ENCODE results near the gene IER3.
A peak's percentile ranks its signal among the peaks of the same experiment; 100 is the strongest.

The IER3 gene

DNA sequence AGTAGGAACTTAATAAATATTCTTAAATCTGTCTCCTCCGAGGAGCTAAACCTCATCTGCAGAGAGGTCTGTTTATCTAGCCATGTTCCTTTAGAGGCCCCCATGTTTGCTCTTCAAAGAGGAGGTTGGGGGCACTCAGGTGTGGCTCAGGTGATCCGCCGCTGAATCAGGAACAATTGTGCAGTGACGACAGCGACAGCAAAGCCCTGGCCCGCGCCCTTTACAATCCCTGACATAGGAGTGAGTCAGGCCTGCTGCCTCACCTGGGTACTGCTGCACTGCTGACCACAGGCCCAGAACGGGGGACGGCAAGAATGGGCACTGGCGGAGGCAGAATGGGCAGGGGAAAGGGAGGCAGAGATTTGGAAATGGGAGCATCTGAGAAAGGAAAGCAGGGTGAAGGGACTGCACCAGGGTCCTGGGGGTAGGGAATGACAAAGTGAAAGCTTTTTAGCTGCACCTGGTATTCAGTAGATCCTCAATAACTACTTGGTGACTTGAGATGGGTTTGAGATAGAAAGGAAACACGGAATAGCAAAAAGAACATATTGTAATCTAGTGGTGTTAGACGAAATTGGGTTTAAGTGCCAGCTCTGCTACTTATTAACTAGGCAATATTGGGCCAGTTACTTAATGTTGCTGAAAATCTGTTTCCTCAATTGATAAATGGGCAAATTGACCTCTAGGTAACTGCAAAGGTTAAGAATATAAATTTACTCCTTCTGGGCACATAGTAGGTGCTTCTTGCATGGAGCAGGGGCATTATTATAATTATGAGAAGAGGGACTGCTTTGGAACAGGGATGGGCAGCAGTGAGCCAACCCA, 5.4 kb upstream of the IER3 start:
- FAIRE-seq, result no peak
- DNase-seq (ENCODE audit: low spot score), result no peak

DNA sequence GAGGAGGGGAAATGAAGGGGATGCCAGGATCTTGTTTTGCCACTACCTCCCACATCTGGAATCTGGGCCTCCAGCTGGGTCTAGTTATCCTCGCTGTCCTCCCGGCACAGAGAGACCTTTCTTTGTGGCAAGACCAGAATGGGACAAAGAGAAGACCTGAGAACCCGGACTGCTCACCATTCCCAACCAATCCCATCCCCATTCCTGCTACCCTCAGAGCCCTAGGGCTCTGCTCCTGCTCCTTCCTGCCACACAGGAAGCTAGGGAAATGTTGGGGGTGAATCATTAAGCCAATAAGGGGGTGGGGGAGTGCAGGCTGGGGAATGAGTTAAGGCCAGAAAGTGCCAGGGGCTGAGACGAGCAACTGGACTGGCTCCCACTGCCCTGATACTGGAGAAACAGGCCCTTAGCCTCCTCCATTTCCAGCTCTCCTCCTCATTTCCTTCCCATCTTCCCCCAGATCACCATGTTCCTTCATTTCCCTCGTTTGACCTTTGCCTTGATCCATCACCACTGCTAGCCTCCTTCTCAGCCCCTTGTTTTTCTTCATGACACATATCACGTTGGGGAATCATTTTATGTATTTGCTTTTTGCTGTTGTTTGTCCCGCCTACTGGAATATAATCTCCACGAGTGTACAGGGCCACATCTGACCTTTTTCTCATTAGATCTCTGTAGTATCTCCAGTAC, 4.6 kb upstream of the IER3 start:
- FAIRE-seq (no peak), DNase-seq (ENCODE audit: low spot score) (no peak)

- DNase-seq (ENCODE audit: low spot score) (no peak), FAIRE-seq (no peak)
These were observed 3.8 kb upstream of the IER3 start for GRCh38 chr6:30747902-30748769.

- FAIRE-seq (no peak), DNase-seq (ENCODE audit: low spot score) (no peak)
These were observed 2.9 kb upstream of the IER3 start for GRCh38 chr6:30747300-30747687.

GRCh38 chr6:30743099-30744053, 971 bp downstream of the IER3 start:
- no peak for DNase-seq (ENCODE audit: low spot score)
- no peak for FAIRE-seq

DNA sequence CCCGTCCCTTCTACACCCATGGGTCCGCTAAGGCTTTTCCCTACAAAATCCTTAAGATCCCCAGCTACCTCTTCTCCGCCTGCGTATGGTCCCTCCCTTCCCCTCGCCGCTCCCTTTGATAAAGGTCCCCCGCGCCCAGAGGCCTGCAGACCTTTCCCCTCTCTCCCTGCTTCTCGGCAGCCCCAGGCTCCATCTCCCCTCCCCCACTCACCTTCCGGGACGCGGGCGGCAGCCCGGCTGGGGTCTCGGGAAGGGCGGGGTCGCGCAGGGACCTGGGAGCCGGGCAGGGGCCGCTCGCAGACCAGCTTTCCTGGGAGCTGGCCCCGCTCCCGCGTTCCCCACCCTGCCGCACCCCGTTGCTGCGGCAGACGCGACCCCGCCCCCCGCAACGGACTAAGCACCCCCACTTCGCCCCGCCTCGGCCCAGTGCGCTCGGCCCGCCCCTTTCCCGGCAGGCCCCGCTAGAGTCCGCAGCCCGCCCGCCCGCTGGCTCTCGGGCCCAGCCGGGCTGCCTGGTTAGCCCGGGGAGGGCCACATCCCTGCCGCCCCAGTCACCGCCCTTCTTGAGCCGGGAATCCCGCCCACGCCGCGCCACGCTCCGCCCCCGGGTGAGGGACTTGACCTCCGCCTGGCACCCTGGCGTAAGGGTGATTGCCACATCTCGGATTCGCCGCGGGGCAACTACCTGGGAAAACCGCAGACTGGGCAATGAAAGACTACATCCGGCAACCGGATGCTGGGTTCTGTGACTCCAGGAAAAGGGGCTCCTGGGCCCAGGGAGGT, 1.8 kb downstream of the IER3 start, which contains the start of gene FLOT1:
TSS of gene FLOT1 (minus strand) at position 372 of the 783 bp plus-strand sequence. CDS start 498 bp downstream, outside the sequence.
- peak; percentile 17 for FAIRE-seq
- peak; percentile 94 for DNase-seq (ENCODE audit: low spot score)

DNA sequence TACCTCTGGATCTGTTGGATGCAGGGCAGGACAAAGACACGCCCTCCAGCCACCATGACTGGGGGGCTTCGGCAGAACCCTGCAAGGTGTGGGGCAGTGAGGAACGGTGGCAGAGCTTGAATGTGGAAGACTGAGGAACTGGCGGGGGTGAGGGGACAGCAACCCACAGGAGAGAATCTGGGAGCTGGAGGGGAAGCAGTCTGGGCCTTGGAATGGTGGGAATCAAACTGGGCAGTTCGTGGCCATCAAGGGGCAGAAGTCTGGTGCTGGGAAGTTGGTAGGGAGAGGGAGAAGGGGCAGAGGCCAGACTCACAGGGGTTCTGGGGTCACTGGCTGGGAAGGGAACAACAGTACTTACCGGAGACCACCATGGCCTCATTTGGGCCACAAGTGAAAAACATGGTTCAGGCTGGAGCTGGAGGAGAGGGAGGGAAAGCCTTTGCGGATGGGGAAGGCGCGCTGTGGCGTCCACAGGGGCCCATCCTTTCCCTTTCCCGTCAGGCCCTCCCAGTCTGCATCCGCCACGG, 2.5 kb downstream of the IER3 start:
- FAIRE-seq (no peak), DNase-seq (ENCODE audit: low spot score) (no peak)

DNA sequence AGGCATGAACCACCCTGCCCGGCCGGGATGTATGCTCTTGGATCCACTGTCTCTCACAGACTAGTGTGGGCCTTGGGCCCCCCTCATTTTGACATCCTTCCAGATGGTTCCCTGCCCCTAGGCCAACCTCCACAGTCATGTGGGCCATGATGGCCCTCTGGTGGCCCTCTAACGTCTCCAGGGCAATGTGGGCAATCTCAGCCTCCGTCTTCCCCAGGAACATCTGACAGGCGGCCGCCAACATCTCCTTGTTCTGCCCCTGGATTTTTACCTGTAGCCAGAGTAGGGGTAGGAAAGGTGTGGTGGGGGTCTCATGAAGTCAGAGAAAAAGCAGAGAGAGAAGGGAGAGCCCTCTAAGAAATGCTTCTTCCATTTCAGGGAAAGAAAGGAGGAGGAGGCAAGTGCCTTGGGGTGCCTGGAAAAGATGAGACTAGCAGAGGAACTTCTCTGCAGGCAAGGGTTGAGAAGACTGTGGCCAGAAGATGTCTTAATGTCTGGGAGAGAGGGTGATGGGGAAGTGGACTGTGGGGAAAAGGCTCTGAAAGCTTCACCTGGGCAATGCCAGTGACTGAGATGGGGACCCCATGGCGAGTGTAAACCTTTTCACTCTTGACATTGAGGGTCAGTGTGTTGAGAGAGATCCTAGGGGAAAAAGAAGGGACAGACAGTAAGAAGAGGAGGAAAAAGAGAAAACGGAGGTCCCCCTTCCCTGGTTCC, 3.1 kb downstream of the IER3 start:
- FAIRE-seq (no peak), DNase-seq (ENCODE audit: low spot score) (no peak)

GRCh38 chr6:30740540-30740870, 3.8 kb downstream of the IER3 start:
- FAIRE-seq (no peak), DNase-seq (ENCODE audit: low spot score) (no peak)

DNA sequence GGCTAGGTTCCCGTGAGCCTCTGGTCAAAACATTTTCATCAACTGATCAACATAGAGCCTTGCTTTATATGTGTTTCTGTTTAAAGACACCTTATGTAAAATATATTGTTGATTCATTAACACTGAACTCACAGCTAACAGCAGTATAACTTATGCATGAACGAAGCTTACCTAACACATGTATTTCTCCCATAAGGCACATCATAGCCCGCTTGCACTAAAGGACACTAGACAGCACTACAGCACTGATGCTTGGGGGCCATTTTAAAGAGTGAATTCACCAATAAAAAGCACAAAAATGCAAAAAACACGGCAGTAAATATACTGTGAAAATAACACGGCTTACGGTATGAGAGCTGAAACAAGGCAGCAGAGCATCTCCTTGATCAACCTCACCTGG, 5.8 kb downstream of the IER3 start:
- no peak for DNase-seq (ENCODE audit: low spot score)
- no peak for FAIRE-seq

DNA sequence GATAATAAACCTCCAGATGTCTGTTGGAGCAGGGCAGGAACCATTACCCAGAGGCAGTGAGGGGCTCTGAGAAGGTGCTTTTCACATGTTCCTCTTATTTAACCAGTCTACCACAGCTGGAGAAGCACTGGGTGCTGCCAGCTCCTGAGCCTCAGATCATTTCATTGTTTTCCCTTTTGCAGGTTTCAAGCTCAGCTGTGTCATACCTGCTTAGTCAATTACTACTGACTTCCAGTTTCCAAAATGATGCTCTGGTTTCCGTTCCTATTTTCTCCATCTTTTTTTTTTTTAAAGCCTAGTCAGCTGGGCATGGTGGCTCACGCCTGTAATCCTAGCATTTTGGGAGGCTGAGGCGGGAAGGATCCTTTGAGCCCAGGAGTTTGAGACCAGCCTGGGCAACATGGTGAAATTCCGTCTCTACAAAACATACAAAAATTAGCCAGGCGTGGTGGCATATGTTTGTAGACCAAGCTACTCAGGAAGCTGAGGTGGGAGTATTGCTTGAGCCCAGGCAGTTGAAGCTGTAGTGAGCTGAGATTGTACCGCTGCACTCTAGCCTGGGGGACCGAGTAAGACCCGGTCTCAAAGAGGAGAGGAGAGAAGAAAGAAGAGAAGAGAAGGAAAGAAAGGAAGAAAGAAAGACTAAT, 8.6 kb downstream of the IER3 start:
- DNase-seq (ENCODE audit: low spot score) (no peak), FAIRE-seq (no peak)

- FAIRE-seq, result no peak
These were observed 12.0 kb downstream of the IER3 start for GRCh38 chr6:30732237-30732943.

DNA sequence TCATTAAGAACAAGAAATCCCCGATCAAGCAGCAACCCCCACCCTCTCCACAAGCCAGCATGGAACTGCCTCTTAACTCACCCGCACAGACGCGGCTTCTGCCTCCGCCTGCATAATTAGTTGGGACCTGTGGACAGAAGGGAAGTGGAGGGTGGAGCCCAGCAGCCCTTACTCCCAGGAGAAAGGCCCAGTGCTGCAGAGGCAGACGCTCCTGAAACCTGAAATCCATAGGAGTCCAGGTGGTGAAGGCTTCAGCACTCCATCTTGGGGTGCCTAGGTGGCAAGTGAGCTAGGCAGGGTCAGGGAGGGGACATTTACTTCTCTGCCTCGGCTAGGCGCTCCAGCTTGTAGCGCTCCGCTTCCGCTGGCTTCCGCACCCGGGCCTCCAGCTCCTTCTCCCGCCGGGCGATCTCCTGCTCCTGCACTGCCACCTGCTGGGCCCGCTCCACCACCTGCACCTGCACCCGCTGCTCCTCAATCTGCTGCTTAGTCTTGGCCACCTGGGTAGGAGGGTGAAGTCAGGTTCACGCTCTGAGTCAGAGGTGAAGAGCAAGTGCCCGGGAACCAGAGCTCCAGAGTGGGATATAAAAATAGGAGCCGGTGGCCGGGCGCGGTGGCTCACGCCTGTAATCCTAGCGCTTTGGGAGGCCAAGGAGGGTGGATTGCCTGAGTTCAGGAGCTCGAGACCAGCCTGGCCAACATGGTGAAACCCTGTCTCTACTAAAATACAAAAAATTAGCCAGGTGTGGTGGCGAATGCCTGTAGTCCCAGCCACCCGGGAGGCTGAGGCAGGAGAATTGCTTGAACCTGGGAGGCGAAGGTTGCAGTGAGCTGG, 13.5 kb downstream of the IER3 start:
- DNase-seq (ENCODE audit: low spot score) (no peak), FAIRE-seq (no peak)

More at GRCh38 chr6:30732237-30732943, 12.0 kb downstream of the IER3 start:
- DNase-seq (ENCODE audit: low spot score), result no peak

GRCh38 chr6:30727920-30728553, 16.3 kb downstream of the IER3 start:
- DNase-seq (ENCODE audit: low spot score), result no peak
- FAIRE-seq, result no peak

DNA sequence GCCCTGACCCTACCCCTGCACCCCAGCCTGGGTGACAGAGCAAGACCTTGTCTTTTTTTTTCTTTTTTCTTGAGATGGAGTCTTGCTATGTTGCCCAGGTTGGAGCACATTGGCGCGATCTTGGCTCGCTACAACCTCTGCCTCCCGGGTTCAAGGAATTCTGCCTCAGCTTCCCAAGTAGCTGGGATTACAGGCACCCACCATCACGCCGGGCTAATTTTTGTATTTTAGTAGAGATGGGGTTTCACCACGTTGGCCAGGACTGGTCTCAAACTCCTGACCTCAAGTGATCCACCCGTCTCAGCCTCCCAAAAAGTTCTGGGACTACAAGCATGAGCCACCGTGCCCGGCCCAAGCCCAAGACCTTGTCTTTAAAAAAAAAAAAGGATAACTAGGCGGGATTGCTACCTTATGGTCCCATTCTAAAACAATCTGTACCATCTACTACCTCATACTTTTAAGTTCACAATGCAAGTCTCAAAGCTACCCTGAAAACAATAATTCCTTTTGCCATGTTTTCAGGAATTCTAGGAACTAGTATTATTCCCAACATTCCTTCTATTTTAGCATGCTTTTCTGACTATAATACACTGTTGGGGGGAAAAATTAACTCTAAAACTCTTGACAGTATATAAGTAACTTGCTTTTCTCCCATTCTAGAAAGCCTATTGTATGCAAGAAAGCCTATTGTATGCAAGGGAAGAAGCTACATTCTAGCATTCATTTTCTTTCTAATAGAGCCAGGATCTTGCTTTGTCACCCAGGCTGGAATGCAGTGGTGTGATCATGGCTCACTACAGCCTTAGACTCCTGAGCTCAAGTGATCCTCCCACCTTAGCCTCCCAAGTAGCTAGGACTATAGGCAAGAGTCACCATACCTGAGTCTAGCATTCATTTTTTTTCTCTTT, 17.6 kb downstream of the IER3 start:
- FAIRE-seq, result no peak

More for the DNA sequence above, 17.6 kb downstream of the IER3 start:
- no peak for DNase-seq (ENCODE audit: low spot score)
